Measurements from ENCODE around the gene FMN1. TPM values are rescaled to one million over a fixed set of nuclear protein-coding genes. Genes with fewer than 3 reads are reported as not detected.

Gene FMN1
- total RNA-seq, 1 experiment from 2014 or later: 2.4 TPM

- ATAC-seq: no peak
- Histone ChIP-seq H3K9me3 (ENCODE audit: low read length) (no peaks in the 10 kb centered on the region), H3F3A (ENCODE audit: low read length, unreplicated experiment) (no peaks in the 10 kb centered on the region), H3K9ac (ENCODE audit: low read length) (no peak overlapping the region), H3K4me1 (ENCODE audit: insufficient read depth, low read length) (no peaks in the 10 kb centered on the region), H3K4me2 (ENCODE audit: low read length) (no peak overlapping the region), H2AFZ (ENCODE audit: low read length) (no peak overlapping the region), H3K27ac (ENCODE audit: low read length) (no peak overlapping the region), H4K20me1 (ENCODE audit: low read length) (no peaks in the 10 kb centered on the region), H3K79me2 (ENCODE audit: low read length) (no peaks in the 10 kb centered on the region), H3K27me3 (ENCODE audit: low read length) (no peaks in the 10 kb centered on the region), H3K9me2 (replicated peaks; ENCODE audit: low read length) (no peaks in the 10 kb centered on the region), H3K36me3 (ENCODE audit: low read depth, low read length) (no peaks in the 10 kb centered on the region), H3K4me3 (ENCODE audit: low read length) (no peak overlapping the region)
- BruUV-seq (replicated peaks): no TSS peak
- POLR2A ChIA-PET (ENCODE audit: unreplicated experiment): no interaction called here
- no peak for DNase-seq
- CTCF ChIA-PET: no interaction called here
- TF ChIP-seq EZH2phosphoT487 (IDR thresholded peaks at IDR 0.05; ENCODE audit: borderline replicate concordance, low read length): no peak
- no peak for TF ChIP-seq EZH2 (IDR thresholded peaks at IDR 0.05; ENCODE audit: low read length, unreplicated experiment)
- TF ChIP-seq, protein P1, sequence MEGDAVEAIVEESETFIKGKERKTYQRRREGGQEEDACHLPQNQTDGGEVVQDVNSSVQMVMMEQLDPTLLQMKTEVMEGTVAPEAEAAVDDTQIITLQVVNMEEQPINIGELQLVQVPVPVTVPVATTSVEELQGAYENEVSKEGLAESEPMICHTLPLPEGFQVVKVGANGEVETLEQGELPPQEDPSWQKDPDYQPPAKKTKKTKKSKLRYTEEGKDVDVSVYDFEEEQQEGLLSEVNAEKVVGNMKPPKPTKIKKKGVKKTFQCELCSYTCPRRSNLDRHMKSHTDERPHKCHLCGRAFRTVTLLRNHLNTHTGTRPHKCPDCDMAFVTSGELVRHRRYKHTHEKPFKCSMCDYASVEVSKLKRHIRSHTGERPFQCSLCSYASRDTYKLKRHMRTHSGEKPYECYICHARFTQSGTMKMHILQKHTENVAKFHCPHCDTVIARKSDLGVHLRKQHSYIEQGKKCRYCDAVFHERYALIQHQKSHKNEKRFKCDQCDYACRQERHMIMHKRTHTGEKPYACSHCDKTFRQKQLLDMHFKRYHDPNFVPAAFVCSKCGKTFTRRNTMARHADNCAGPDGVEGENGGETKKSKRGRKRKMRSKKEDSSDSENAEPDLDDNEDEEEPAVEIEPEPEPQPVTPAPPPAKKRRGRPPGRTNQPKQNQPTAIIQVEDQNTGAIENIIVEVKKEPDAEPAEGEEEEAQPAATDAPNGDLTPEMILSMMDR (conservative IDR thresholded peaks at IDR 0.05; ENCODE audit: low read depth, low read length): no peak
- intact Hi-C loops (cut with micrococcal nuclease): no loop called here
Measured at GRCh38 chr15:33179874-33180273, 14.6 kb downstream of the FMN1 start.

DNA sequence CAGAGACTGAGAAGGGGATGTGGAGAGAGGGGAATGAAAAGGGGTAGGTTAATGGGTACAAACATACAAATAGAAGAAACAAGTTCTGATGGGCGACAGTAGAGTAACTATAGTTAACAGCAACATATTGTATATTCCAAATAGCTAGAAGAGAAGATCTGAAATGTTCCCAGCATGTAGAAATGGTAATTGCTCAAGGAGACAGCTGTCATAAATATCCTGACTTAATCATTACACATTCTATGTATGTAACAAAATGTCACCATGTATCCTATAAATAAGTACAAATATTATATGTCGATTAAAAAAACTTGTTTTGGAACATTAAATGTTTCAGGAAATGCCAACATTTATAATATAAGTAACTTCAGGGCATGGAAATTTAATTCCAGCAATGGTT is 23.3 kb downstream of the FMN1 start:
- BruUV-seq (replicated peaks): no TSS peak
- no peaks in the 10 kb centered on the region for H3K4me1 ChIP-seq (ENCODE audit: insufficient read depth, low read length)

GRCh38 chr15:33169625-33170024 is 24.9 kb downstream of the FMN1 start:
- intact Hi-C loops (cut with micrococcal nuclease): no loop called here

More for the DNA sequence above, 23.3 kb downstream of the FMN1 start:
- CTCF ChIA-PET: no interaction called here
- peaks cover 22% of the 10 kb centered on the region; the same call in 1 of the 2 replicates for H3K27me3 ChIP-seq (ENCODE audit: low read length)
- H3K27ac ChIP-seq (ENCODE audit: low read length): no peak overlapping the region
- POLR2A ChIA-PET (ENCODE audit: unreplicated experiment): no interaction called here
- no peak for ATAC-seq
- H3F3A ChIP-seq (ENCODE audit: low read length, unreplicated experiment): no peaks in the 10 kb centered on the region
- no peak overlapping the region for H3K9ac ChIP-seq (ENCODE audit: low read length)
- H3K79me2 ChIP-seq (ENCODE audit: low read length): no peaks in the 10 kb centered on the region
- H3K9me2 ChIP-seq (replicated peaks; ENCODE audit: low read length): no peaks in the 10 kb centered on the region
- no peaks in the 10 kb centered on the region for H3K9me3 ChIP-seq (ENCODE audit: low read length)
- intact Hi-C loops (cut with micrococcal nuclease): no loop called here
- no peak overlapping the region for H3K4me2 ChIP-seq (ENCODE audit: low read length)
- no peaks in the 10 kb centered on the region for H3K36me3 ChIP-seq (ENCODE audit: low read depth, low read length)
- no peak overlapping the region for H3K4me3 ChIP-seq (ENCODE audit: low read length)
- DNase-seq: no peak
- no peaks in the 10 kb centered on the region for H4K20me1 ChIP-seq (ENCODE audit: low read length)
- no peak overlapping the region for H2AFZ ChIP-seq (ENCODE audit: low read length)
- TF ChIP-seq, protein P1 (conservative IDR thresholded peaks at IDR 0.05; ENCODE audit: low read depth, low read length): no peak
- TF ChIP-seq EZH2phosphoT487 (IDR thresholded peaks at IDR 0.05; ENCODE audit: borderline replicate concordance, low read length) (no peak), EZH2 (IDR thresholded peaks at IDR 0.05; ENCODE audit: low read length, unreplicated experiment) (no peak)

More at GRCh38 chr15:33169625-33170024, 24.9 kb downstream of the FMN1 start:
- no peaks in the 10 kb centered on the region for H4K20me1 ChIP-seq (ENCODE audit: low read length)
- H3K36me3 ChIP-seq (ENCODE audit: low read depth, low read length): no peaks in the 10 kb centered on the region
- no peak overlapping the region for H3K27ac ChIP-seq (ENCODE audit: low read length)
- H3K4me2 ChIP-seq (ENCODE audit: low read length): no peak overlapping the region
- peaks cover 27% of the 10 kb centered on the region; the same call in 1 of the 2 replicates for H3K27me3 ChIP-seq (ENCODE audit: low read length)
- ChIA-PET CTCF (no interaction called here), POLR2A (ENCODE audit: unreplicated experiment) (no interaction called here)
- no TSS peak for BruUV-seq (replicated peaks)
- DNase-seq: no peak
- H3K4me3 ChIP-seq (ENCODE audit: low read length): no peak overlapping the region
- no peak for ATAC-seq
- TF ChIP-seq EZH2 (IDR thresholded peaks at IDR 0.05; ENCODE audit: low read length, unreplicated experiment): no peak
- TF ChIP-seq, protein P1 (conservative IDR thresholded peaks at IDR 0.05; ENCODE audit: low read depth, low read length): no peak
- TF ChIP-seq EZH2phosphoT487 (IDR thresholded peaks at IDR 0.05; ENCODE audit: borderline replicate concordance, low read length): no peak
- H3K4me1 ChIP-seq (ENCODE audit: insufficient read depth, low read length): no peaks in the 10 kb centered on the region
- H3K9ac ChIP-seq (ENCODE audit: low read length): no peak overlapping the region
- H3K9me3 ChIP-seq (ENCODE audit: low read length): no peaks in the 10 kb centered on the region
- H2AFZ ChIP-seq (ENCODE audit: low read length): no peak overlapping the region
- no peaks in the 10 kb centered on the region for H3K9me2 ChIP-seq (replicated peaks; ENCODE audit: low read length)
- no peaks in the 10 kb centered on the region for H3F3A ChIP-seq (ENCODE audit: low read length, unreplicated experiment)
- H3K79me2 ChIP-seq (ENCODE audit: low read length): no peaks in the 10 kb centered on the region

Data from PC-3 (cell line).